Nephron progenitor cell (in vitro differentiated cells): ENCODE data around the gene MRPL10.
"Not testable (repeated sequence)": the region's sequence is repeated elsewhere in the genome, so short reads cannot be mapped to it uniquely, and the experiment has no call there.

Experiments used
- DNase-seq: peaks from one replicate; pipeline ENCODE4 v3.0.0; 2021
- H3K27ac Mint-ChIP-seq: 2 replicates; pipeline ENCODE4 v1.8.0; 2021; ENCODE audit warnings: mild to moderate bottlenecking, moderate library complexity, mixed read lengths
- H3K27me3 Mint-ChIP-seq: 2 replicates; pipeline ENCODE4 v1.8.0; 2021; ENCODE audit warnings: mild to moderate bottlenecking, low read depth, mixed read lengths; ENCODE audit not compliant: poor library complexity
- H3K36me3 Mint-ChIP-seq: 2 replicates; pipeline ENCODE4 v1.8.0; 2021; ENCODE audit warnings: low read depth, mixed read lengths
- H3K4me1 Mint-ChIP-seq: 2 replicates; pipeline ENCODE4 v1.8.0; 2021; ENCODE audit warnings: mixed read lengths
- H3K4me3 Mint-ChIP-seq: 2 replicates; pipeline ENCODE4 v1.8.0; 2021; ENCODE audit warnings: mild to moderate bottlenecking, moderate library complexity, mixed read lengths
- H3K9me3 Mint-ChIP-seq: 2 replicates; pipeline ENCODE4 v1.8.0; 2021; ENCODE audit warnings: mild to moderate bottlenecking, moderate library complexity, mixed read lengths
- CTCF ChIP-seq: fragments of 200-600 bp; sonication (generic); IDR thresholded peaks from 2 replicates; pipeline ENCODE4 v1.5.0; 2021; ENCODE audit warnings: antibody characterized with exemption

The MRPL10 gene

GRCh38 chr17:47778184-47778635 is 53.1 kb downstream of the MRPL10 start:
- Mint-ChIP-seq H3K27ac (no peak overlapping the region), H3K4me1 (peaks cover 6% of the 10 kb centered on the region), H3K9me3 (peaks cover 5% of the 10 kb centered on the region), H3K36me3 (no peaks in the 10 kb centered on the region), H3K4me3 (no peak overlapping the region), H3K27me3 (peaks cover 67% of the 10 kb centered on the region)
- DNase-seq: no peak
- TF ChIP-seq CTCF: no peak

- peak; percentile 71 for TF ChIP-seq CTCF
- no peak overlapping the region for H3K4me3 Mint-ChIP-seq
- H3K36me3 Mint-ChIP-seq: no peaks in the 10 kb centered on the region
- no peak overlapping the region for H3K27ac Mint-ChIP-seq
- H3K27me3 Mint-ChIP-seq: peaks cover 67% of the 10 kb centered on the region
- H3K4me1 Mint-ChIP-seq: peaks cover 6% of the 10 kb centered on the region
- DNase-seq: peak; percentile 25
- H3K9me3 Mint-ChIP-seq: peaks cover 15% of the 10 kb centered on the region
Measured at GRCh38 chr17:47776330-47777197, 54.8 kb downstream of the MRPL10 start.

GRCh38 chr17:47774987-47775580 is 56.3 kb downstream of the MRPL10 start:
- no peak overlapping the region for H3K4me3 Mint-ChIP-seq
- no peak overlapping the region for H3K27ac Mint-ChIP-seq

GRCh38 chr17:47774331-47774730 is 57.0 kb downstream of the MRPL10 start:
- TF ChIP-seq CTCF: no peak
- Mint-ChIP-seq H3K27ac (no peak overlapping the region), H3K27me3 (peaks cover 63% of the 10 kb centered on the region), H3K4me1 (peaks cover 6% of the 10 kb centered on the region), H3K9me3 (peaks cover 29% of the 10 kb centered on the region), H3K36me3 (no peaks in the 10 kb centered on the region), H3K4me3 (no peak overlapping the region)
- DNase-seq: no peak

More at GRCh38 chr17:47774987-47775580, 56.3 kb downstream of the MRPL10 start:
- Mint-ChIP-seq H3K27me3 (peaks cover 62% of the 10 kb centered on the region), H3K9me3 (peaks cover 23% of the 10 kb centered on the region), H3K36me3 (no peaks in the 10 kb centered on the region), H3K4me1 (peaks cover 6% of the 10 kb centered on the region)
- DNase-seq: no peak
- TF ChIP-seq CTCF: no peak

- not testable (repeated sequence) for H3K4me1 Mint-ChIP-seq, H3K36me3 Mint-ChIP-seq, H3K27ac Mint-ChIP-seq, H3K4me3 Mint-ChIP-seq, DNase-seq
- peaks cover 67% of the 10 kb centered on the region for H3K27me3 Mint-ChIP-seq
- H3K9me3 Mint-ChIP-seq: peaks cover 36% of the 10 kb centered on the region
Measured at GRCh38 chr17:47773649-47774048, 57.7 kb downstream of the MRPL10 start.
